DOHH2 (cell line): ENCODE data around the gene ID2.
"Not testable (repeated sequence)": the region's sequence is repeated elsewhere in the genome, so short reads cannot be mapped to it uniquely, and the experiment has no call there.

Experiments
- H3F3A ChIP-seq: fragments of 200-600 bp; sonication (generic), shearing (Covaris generic); 2 replicates; pipeline ENCODE4 v1.6.0; 2016; ENCODE audit warnings: antibody characterized with exemption, mild to moderate bottlenecking; ENCODE audit not compliant: control insufficient read depth, insufficient read depth
- H3K27ac ChIP-seq: fragments of 200-600 bp; sonication (generic); 2 replicates; pipeline ENCODE4 v1.5.1; 2014; ENCODE audit warnings: low read depth, mild to moderate bottlenecking, low read length, moderate library complexity
- H3K27me3 ChIP-seq: fragments of 200-600 bp; sonication (generic); 2 replicates; pipeline ENCODE4 v1.6.1; 2014; ENCODE audit warnings: mild to moderate bottlenecking, low read length, mixed read lengths; ENCODE audit not compliant: control insufficient read depth
- H3K36me3 ChIP-seq: fragments of 200-600 bp; sonication (generic); 2 replicates; pipeline ENCODE4 v1.6.1; 2014; ENCODE audit warnings: mild to moderate bottlenecking, low read length, moderate library complexity, mixed read lengths; ENCODE audit not compliant: control insufficient read depth
- H3K4me1 ChIP-seq: fragments of 200-600 bp; sonication (generic); 2 replicates; pipeline ENCODE4 v1.6.1; 2014; ENCODE audit warnings: mild to moderate bottlenecking, low read length, mixed read lengths; ENCODE audit not compliant: control insufficient read depth
- H3K4me2 ChIP-seq: fragments of 200-600 bp; sonication (generic); 2 replicates; pipeline ENCODE4 v1.6.0; 2014; ENCODE audit warnings: mild to moderate bottlenecking, low read length, moderate library complexity
- H3K4me3 ChIP-seq: fragments of 200-600 bp; sonication (generic); 2 replicates; pipeline ENCODE4 v1.5.1; 2014; ENCODE audit warnings: mild to moderate bottlenecking, low read length, mixed read lengths
- H3K79me2 ChIP-seq: fragments of 200-600 bp; sonication (generic); 2 replicates; pipeline ENCODE4 v1.6.1; 2014; ENCODE audit warnings: mild to moderate bottlenecking, low read length, mixed read lengths; ENCODE audit not compliant: control insufficient read depth
- H3K9me2 ChIP-seq: fragments of 200-600 bp; sonication (generic); replicated peaks from 2 replicates; pipeline ENCODE4 v1.6.1; 2014; ENCODE audit warnings: mild to moderate bottlenecking, low read length, mixed read lengths; ENCODE audit not compliant: control insufficient read depth
- H3K9me3 ChIP-seq: fragments of 200-600 bp; sonication (generic); 2 replicates; pipeline ENCODE4 v1.6.1; 2014; ENCODE audit warnings: antibody characterized with exemption, low read length, mixed read lengths; ENCODE audit not compliant: control insufficient read depth, insufficient read depth
- H4K20me1 ChIP-seq: fragments of 200-600 bp; sonication (generic); 2 replicates; pipeline ENCODE4 v1.6.0; 2014; ENCODE audit warnings: low read depth, mild to moderate bottlenecking, antibody characterized with exemption, low read length, moderate library complexity; ENCODE audit not compliant: control insufficient read depth, insufficient read depth
- CTCF ChIP-seq: fragments of 200-600 bp; sonication (generic); IDR thresholded peaks from one replicate; pipeline ENCODE4 v1.5.1; 2014; ENCODE audit warnings: antibody characterized with exemption, mild to moderate bottlenecking, low read depth, low read length; ENCODE audit not compliant: poor library complexity, severe bottlenecking
- EZH2phosphoT487 ChIP-seq: fragments of 200-600 bp; sonication (generic); IDR thresholded peaks from 2 replicates; pipeline ENCODE4 v1.6.1; 2017; ENCODE audit warnings: borderline replicate concordance, mild to moderate bottlenecking, antibody characterized with exemption, low read length, moderate library complexity, mixed read lengths

The ID2 gene

GRCh38 chr2:8725838-8726237 lies 44.0 kb downstream of the ID2 start:
- Histone ChIP-seq H3K27me3 (no peaks in the 10 kb centered on the region), H3K4me2 (no peak overlapping the region), H3K36me3 (peaks cover 5% of the 10 kb centered on the region; the same call in 1 of the 2 replicates), H3K9me2 (no peaks in the 10 kb centered on the region), H4K20me1 (no peaks in the 10 kb centered on the region), H3F3A (no peaks in the 10 kb centered on the region), H3K27ac (no peak overlapping the region), H3K4me3 (no peak overlapping the region), H3K4me1 (no peaks in the 10 kb centered on the region), H3K79me2 (no peaks in the 10 kb centered on the region), H3K9me3 (no peaks in the 10 kb centered on the region)
- TF ChIP-seq CTCF: no peak
- no peak for TF ChIP-seq EZH2phosphoT487

- H3K4me1 ChIP-seq: no peaks in the 10 kb centered on the region
- H3K36me3 ChIP-seq: peaks cover 20% of the 10 kb centered on the region
- H3K9me2 ChIP-seq: no peaks in the 10 kb centered on the region
- no peaks in the 10 kb centered on the region for H3K79me2 ChIP-seq
- no peak overlapping the region for H3K27ac ChIP-seq
- no peaks in the 10 kb centered on the region for H3K27me3 ChIP-seq
- no peaks in the 10 kb centered on the region for H4K20me1 ChIP-seq
- H3K4me2 ChIP-seq: no peak overlapping the region
- no peaks in the 10 kb centered on the region for H3F3A ChIP-seq
- H3K4me3 ChIP-seq: no peak overlapping the region
- no peaks in the 10 kb centered on the region for H3K9me3 ChIP-seq
- TF ChIP-seq EZH2phosphoT487 (no peak), CTCF (no peak)
These were observed 46.6 kb downstream of the ID2 start for GRCh38 chr2:8728305-8729015.

GRCh38 chr2:8729101-8729500 lies 47.2 kb downstream of the ID2 start:
- H3K79me2 ChIP-seq, H3K27me3 ChIP-seq, H3K4me1 ChIP-seq, H3K9me2 ChIP-seq, H3K27ac ChIP-seq, H3F3A ChIP-seq, H3K9me3 ChIP-seq, H3K4me2 ChIP-seq, H4K20me1 ChIP-seq, H3K4me3 ChIP-seq: not testable (repeated sequence)
- H3K36me3 ChIP-seq: peaks cover 25% of the 10 kb centered on the region

- Histone ChIP-seq H3K9me2 (no peaks in the 10 kb centered on the region), H4K20me1 (no peaks in the 10 kb centered on the region), H3K27me3 (no peaks in the 10 kb centered on the region), H3K4me1 (no peaks in the 10 kb centered on the region), H3F3A (no peaks in the 10 kb centered on the region), H3K9me3 (no peaks in the 10 kb centered on the region), H3K27ac (no peak overlapping the region), H3K79me2 (no peaks in the 10 kb centered on the region), H3K36me3 (peaks cover 27% of the 10 kb centered on the region), H3K4me2 (no peak overlapping the region), H3K4me3 (no peak overlapping the region)
- TF ChIP-seq CTCF: no peak
- TF ChIP-seq EZH2phosphoT487: no peak
These were observed 48.1 kb downstream of the ID2 start for GRCh38 chr2:8729939-8730338.
